GM11168 (cell line): Measurements from ENCODE around the gene IGFN1.

ENCODE experiments used
- in situ Hi-C: fragments of 300-500 bp; cut with MboI; formaldehyde crosslinking; loops from one replicate; pipeline ENCODE4 v1.12.0; 2022; ENCODE audit warnings: low sequenced_read_pairs; ENCODE audit not compliant: unreplicated experiment

IGFN1 gene

GRCh38 chr1:201259476-201260235 lies 69.0 kb downstream of the IGFN1 start:
- in situ Hi-C loops, result no loop called here

DNA sequence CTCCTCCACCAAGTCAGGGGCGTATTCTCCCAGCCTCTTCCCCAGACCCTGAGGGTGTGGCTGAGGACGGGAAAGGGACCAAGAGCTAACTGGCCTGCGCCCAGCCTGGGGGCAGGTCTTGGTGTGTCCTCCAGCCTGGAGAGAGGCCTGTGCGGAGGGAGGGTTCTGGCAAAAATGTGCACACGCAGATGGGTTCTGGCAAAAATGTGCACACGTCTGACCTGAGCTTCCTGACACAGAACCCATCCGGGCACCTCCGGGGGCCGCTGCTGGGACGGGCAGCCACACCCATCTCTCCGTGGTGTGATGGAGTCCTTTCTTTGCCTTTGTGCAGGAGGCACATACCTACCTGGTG lies 69.6 kb downstream of the IGFN1 start:
- in situ Hi-C loops, result no loop called here

- in situ Hi-C loops, result no loop called here
Observed at GRCh38 chr1:201260648-201261311, 70.2 kb downstream of the IGFN1 start.

DNA sequence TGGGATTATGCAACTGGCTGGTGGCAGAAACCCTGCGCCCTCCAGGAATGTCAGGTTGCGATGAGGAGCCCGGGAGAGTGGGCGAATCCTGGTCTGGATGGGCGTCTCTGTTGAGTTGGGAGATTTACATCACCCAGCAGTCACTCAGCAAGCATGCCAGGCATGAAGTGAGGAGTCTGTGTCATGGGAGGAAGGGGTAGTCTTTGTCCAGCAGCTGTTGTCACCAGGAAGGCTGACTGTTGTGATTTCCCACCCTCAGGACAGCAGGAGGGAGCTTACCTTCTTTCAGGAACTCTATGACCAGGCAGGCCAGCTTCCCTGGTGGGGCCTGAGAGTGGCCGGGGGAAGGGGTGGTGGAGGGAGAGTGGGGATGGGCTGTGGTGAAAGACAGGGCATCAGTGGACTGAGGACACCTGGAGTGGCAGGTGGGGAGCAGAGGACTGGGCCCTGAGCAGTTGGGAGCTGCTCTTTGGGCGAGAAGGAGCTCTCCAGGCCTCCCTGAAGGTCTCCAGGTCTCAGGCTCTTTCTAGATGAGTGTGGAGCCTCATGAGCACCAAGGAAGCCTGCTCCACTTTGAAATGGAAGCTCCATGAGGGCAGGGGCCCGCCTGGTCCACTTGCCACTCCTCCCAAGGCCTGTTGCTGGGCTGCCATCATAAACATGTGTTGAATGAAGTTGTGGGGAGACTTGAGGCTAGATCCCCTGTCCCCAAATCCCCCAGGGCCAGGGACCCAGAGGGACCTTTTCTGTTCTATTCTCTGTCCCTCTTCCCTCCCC lies 71.3 kb downstream of the IGFN1 start:
- in situ Hi-C loops, result no loop called here

DNA sequence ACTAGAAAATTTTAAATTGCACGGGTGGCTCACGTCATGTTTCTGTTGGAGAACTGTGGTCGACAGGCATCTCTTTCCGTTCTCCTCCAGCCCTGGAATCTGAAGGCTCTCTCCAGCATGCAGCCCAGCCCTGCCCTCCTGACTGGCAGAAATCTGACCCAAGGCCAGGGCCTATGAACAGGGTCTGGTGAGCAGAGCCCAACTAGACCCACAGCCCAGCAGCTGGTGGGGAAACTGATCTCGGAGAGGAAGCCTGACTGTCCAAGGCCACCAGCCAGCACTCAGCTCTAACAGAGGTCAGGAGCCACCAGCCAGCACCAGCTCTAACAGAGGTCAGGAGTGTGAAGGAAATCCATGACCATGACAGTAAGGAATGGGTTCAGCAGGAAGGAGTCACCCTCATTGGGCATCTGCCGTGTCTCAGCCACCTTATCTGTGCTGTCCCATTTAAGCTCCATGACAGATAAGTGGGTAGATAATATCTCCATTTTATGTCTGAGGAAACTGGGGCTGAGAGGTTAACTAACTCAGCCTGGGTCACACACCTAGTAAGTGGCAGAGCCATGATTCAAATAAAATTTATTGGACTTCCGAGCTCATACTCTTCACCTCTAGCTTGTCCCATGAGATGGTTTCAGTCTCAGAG lies 72.5 kb downstream of the IGFN1 start:
- in situ Hi-C loops, result no loop called here

GRCh38 chr1:201264072-201264471 lies 73.4 kb downstream of the IGFN1 start:
- in situ Hi-C loops, result no loop called here

DNA sequence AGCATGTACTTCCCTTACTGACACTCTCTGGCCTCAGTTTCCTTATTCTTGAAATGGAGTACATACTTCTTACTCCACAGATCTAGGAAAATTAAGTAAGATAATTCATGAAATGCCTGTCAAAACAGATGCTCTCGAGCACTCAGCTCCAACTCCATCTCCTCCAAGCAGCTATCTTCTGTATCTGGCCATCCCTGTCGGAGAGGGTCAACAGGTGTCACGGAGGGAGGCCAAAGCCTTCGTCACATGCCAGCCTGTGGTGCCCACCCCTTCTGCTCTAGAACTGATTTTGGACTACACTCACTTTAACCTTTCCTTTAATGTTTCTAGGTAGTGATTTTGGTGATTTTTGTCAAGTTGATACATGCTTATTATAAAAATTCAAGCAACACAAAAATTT lies 73.9 kb downstream of the IGFN1 start:
- in situ Hi-C loops, result no loop called here

DNA sequence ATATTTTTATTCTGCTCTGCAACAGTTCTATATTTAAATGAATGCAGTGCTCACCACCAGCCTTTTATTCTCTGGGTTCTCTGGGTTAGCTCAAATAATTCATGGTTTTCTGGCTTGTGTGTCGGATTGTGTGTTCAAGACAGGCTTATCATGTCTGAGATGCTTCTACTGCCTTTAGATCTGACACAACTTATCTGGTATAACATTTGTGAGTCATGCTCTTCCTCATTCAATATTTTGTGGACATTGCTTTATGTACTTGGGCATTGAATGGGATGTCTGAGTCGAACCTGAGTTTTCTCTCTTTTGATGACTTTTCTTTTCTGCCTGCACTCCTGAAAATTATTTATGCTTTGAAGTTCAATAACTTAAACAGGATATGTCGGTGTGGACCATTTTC lies 75.1 kb downstream of the IGFN1 start:
- in situ Hi-C loops, result no loop called here

- in situ Hi-C loops, result no loop called here
Observed at GRCh38 chr1:201266276-201266675, 75.7 kb downstream of the IGFN1 start.

GRCh38 chr1:201266774-201267173 lies 76.2 kb downstream of the IGFN1 start:
- in situ Hi-C loops, result no loop called here

- in situ Hi-C loops, result no loop called here
Observed at GRCh38 chr1:201267481-201268229, 77.0 kb downstream of the IGFN1 start.

GRCh38 chr1:201268604-201269151 lies 78.1 kb downstream of the IGFN1 start:
- in situ Hi-C loops, result no loop called here

DNA sequence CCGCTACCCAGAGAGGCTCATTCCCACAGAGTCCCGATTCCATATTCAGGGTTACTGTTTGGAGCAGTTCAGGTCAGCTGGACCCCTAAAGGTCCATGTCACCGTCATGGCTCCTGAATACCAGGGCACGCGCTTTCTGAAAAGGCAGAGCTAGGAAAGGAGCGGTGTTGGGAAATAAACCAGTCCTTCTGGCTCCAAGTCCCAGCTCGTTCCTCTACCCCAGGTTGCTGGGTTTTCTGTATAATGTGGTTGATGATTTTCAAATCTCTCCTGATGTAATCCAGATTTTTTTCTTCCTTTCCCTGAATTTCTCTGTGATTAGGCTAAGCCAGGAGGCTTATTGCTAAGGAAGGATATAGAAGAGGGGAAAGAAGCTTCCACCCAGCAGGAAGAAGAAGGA lies 78.7 kb downstream of the IGFN1 start:
- in situ Hi-C loops, result no loop called here

- in situ Hi-C loops, result no loop called here
Observed at GRCh38 chr1:201269900-201270410, 79.3 kb downstream of the IGFN1 start.

DNA sequence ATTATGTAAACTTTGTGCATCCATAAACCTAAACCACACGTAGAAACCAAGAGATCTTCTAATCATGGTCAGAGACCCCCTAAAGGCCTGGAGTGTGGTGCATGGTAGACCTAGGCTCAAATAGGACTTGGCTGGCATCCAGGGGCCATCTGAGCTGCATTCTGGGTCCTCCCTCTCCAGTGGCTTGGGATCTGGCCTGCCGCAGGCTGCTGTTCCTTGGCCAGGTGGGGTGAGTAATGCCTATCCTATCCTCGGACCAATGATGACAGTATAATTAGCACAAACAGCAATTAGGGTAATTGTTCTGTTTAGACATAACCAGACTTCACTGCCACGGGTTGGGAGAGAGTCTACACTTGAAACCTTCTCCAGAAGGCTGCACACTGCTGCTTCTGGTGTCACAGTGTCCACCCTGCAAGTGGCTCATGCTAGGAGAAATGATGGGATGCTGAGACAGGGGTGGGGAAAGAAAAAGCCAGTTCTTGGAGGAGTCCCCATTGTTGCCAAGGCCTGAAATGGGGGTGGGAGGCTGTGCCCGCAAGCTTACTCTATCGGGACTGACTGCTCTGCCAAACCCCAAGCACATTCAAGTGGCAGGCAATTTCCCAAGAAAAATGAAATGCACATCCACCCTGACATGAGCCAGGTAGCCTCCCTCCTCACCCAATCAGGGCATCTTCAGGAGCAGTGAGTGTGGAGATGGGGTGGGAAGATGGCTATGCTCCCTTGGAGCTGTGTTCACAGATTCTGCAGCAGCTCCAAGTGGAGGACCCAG lies 80.2 kb downstream of the IGFN1 start:
- in situ Hi-C loops, result no loop called here

- in situ Hi-C loops, result no loop called here
Observed at GRCh38 chr1:201272799-201273198, 82.2 kb downstream of the IGFN1 start.

DNA sequence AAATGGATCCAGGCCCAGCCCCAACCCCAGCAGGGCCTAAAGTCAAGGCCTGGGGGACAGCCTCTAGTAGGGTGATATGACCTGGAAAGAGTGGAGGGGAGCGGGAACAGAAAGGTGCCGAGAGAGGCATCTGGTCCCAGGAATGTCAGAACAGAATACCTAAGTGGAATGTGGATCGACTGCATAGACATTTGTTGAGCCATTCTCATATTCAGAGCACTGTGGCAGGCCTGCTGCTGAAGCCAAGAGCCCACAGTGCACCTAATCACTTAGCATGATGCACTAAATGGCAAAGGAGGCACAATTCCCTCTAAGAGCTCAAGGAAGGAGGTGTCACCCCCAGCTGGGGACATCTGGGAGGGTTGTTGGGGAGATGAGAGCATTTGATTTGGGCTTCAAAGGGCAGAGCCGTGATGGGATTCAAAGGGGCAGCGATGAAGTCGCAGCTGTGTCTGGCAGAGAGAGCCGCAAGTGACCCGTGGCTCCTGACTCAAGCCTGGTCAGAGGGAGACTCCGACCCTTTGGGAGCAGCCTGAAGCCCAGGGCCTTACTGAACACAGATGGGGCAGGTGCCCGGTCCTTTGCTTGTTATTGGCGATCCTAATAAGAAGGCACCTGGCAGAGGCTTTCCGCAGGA lies 84.1 kb downstream of the IGFN1 start:
- in situ Hi-C loops, result no loop called here

DNA sequence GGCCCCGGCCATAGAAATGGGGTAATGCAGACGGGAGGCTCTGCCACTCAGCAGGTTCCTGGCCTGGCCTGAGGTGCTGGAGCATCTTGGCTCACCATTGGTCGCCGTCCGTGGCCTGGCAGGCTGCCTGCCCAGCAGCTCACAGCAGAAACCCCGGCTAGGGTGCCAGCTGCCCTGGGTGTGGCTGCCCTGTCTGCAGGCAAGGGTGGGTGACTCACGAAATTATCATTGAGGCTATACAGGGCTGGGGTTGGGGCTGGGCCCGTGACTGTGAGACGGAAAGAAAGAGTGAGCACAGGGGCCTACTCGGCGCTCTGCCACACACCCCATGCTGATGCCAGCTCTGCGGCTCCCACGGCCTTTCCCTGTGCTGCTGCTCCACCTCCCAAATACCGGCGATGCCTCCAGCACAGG lies 84.6 kb downstream of the IGFN1 start:
- in situ Hi-C loops, result no loop called here
